Heart left ventricle (tissue), 16 donors: ENCODE measurements around the gene ALDOB. TPM values are rescaled to one million over a fixed set of nuclear protein-coding genes. Genes with fewer than 3 reads are reported as not detected.

Source experiments
- ATAC-seq, 4 donors: fragments of 200-7000 bp; cut with Tn5 transposase; one replicate each; pipeline ENCODE4 v1.9.1; 2020 to 2022; ENCODE audit warnings: moderate library complexity in 4 of 4, mild to moderate bottlenecking in 3 of 4, moderate number of reproducible peaks in 1 of 4
- DNase-seq, 5 donors: peaks; one replicate each; pipeline ENCODE4 v3.0.0-alpha.2; 2020
- H3K27ac ChIP-seq, 12 donors: fragments of 200-600 bp; sonication (generic) in 4 of 12; one replicate each; pipeline versions ENCODE4 v1.5.0 to v1.8.0; 2016 to 2022; ENCODE audit warnings: mild to moderate bottlenecking in 2 of 12
- H3K27me3 ChIP-seq, 9 donors: fragments of 200-600 bp; sonication (generic) in 2 of 9; one replicate each; pipeline versions ENCODE4 v1.5.1 to v1.8.0; 2016 to 2022; ENCODE audit warnings: mild to moderate bottlenecking in 3 of 9
- H3K36me3 ChIP-seq, 9 donors: fragments of 200-600 bp; sonication (generic) in 2 of 9; one replicate each; pipeline versions ENCODE4 v1.5.0 to v1.8.0; 2018 to 2022; ENCODE audit warnings: mild to moderate bottlenecking in 2 of 9
- H3K4me1 ChIP-seq, 12 donors: fragments of 200-600 bp; sonication (generic) in 4 of 12; one replicate each; pipeline versions ENCODE4 v1.5.0 to v1.8.0; 2016 to 2022; ENCODE audit warnings: mild to moderate bottlenecking in 3 of 12
- H3K4me3 ChIP-seq, 12 donors: fragments of 200-600 bp; sonication (generic) in 4 of 12; one replicate each; pipeline versions ENCODE4 v1.5.0 to v1.8.0; 2017 to 2022; ENCODE audit warnings: mild to moderate bottlenecking in 9 of 12, moderate library complexity in 4 of 12
- H3K9me3 ChIP-seq, 12 donors: fragments of 200-600 bp; sonication (generic) in 4 of 12; one replicate each; pipeline versions ENCODE4 v1.5.0 to v1.8.0; 2016 to 2022; ENCODE audit warnings: mild to moderate bottlenecking in 1 of 12
- CTCF ChIP-seq, 12 donors: fragments of 200-600 bp; sonication (generic) in 4 of 12; IDR thresholded peaks; one replicate each; pipeline versions ENCODE4 v1.5.0 to v1.8.0; 2018 to 2022; ENCODE audit warnings: antibody characterized with exemption in 12 of 12, mild to moderate bottlenecking in 5 of 12
- POLR2A ChIP-seq, 2 donors: fragments of 450-650 bp; IDR thresholded peaks; one replicate each; pipeline ENCODE4 v1.6.1; 2017; ENCODE audit warnings: antibody characterized with exemption in 2 of 2, mild to moderate bottlenecking in 2 of 2, moderate library complexity in 2 of 2
- WGBS, 4 donors: extraction: QIAGEN DNeasy Blood & Tissue Kit in 2 of 4; methylation state at CpG; one replicate each; pipeline versions ENCODE4 v1.1.5 to v1.1.7; 2013 to 2018; 5-methylcytosine and 5-hydroxymethylcytosine counted together
- intact Hi-C, 10 donors: fragments of 100-400 bp; cut with DNase I; formaldehyde crosslinking; loops; one replicate each; pipeline versions ENCODE4 v1.11.1 to v1.14.2; 2022
- polyA plus RNA-seq, 2 donors: library from polyadenylated mRNA; stranded (reverse); fragments of 200-250 nt; gene quantifications; one replicate each; pipeline ENCODE4 v1.2.3, GENCODE V29; 2013
- total RNA-seq, 9 donors: library from RNA; depleted of rRNA in 2 of 9; stranded (reverse); fragments of >200 nt in 2 of 9; fragmentation: NEBNext Ultra II Directional in 3 of 9; extraction: Animal tissue kit (Norgen Biotek cat#: 25700) in 3 of 9; gene quantifications; one replicate each; pipeline versions ENCODE4 v1.1.0 to v1.2.4, GENCODE V29; 2016 to 2023
- donor health status: ischemic (EF 13 %, LVEDD 7.1; RV severe dilation, severe dysfunction).
- donor health status: healthy with polysubstance abuse.
- donor health status: DM: no; HTN: yes; CAD: no.
- donor health status: DM: no; HTN: no; CAD: no.
- donor health status: ischemic (EF 25% LVEDD 6.9; RV normal size, moderate dysfunction).
- donor health status: ischemic (EF 25% LVEDD 5.7; RV mildly dilated, moderate dysfunction).
- donor health status: healthy.
- donor health status: DM: yes; HTN: yes; CAD: no.
- donor health status: ischemic (EF 35%, LVEDD 5.7; RV mildly dilated, moderate dysfunction).
- donor health status: nonischemic (EF 11% LVEDD 7.7; RV severe dilation, severe dysfunction).
- donor health status: DM: yes; HTN: yes; CAD: no.
- donor health status: PGD.
- donor health status: ischemic (EF 29% LVEDD 5.4; RV normal size, mild dysfunction).
- donor health status: nonischemic (EF 23%, LVEDD 6.1; RV moderate dilation, normal function).

ALDOB gene
- total and polyA plus RNA-seq, 11 donors: 0.15 to 1.8 (median 0.46) TPM; not detected in 3

- intact Hi-C loops: no loop called here
- Histone ChIP-seq H3K27me3 (no peaks in the 10 kb centered on the region), H3K9me3 (no peaks in the 10 kb centered on the region), H3K27ac (peak overlapping the region in 1 of 12 donors; percentile 15), H3K36me3 (peaks cover 0 to 43% (median 10%) of the 10 kb centered on the region in 9 donors), H3K4me1 (peaks cover 0 to 51% (median 23%) of the 10 kb centered on the region in 12 donors), H3K4me3 (no peak overlapping the region)
- no peak for ATAC-seq
- 53 to 85% (median 71%) methylated on average over 4 of the region's 4 CpGs for WGBS, 4 donors
- no peak for DNase-seq
- TF ChIP-seq CTCF (IDR thresholded peaks at IDR 0.05): no peak
- no peak for TF ChIP-seq POLR2A (IDR thresholded peaks at IDR 0.05)
Measured at GRCh38 chr9:101477214-101477613, 41.6 kb upstream of the ALDOB start.

GRCh38 chr9:101476576-101477208 lies 41.1 kb upstream of the ALDOB start:
- DNase-seq (peak in 1 of 5 donors; percentile 27), ATAC-seq (peak in 2 of 4 donors; percentile 37 to 40)
- 63 to 81% (median 76%) methylated on average over 9 to 13 of the region's 13 CpGs for WGBS, 4 donors
- peaks cover 0 to 46% (median 23%) of the 10 kb centered on the region in 12 donors for H3K4me1 ChIP-seq
- H3K27me3 ChIP-seq: no peaks in the 10 kb centered on the region
- intact Hi-C loops: no loop called here
- H3K36me3 ChIP-seq: peaks cover 0 to 46% (median 10%) of the 10 kb centered on the region in 9 donors
- no peak overlapping the region for H3K27ac ChIP-seq
- no peak overlapping the region for H3K4me3 ChIP-seq
- H3K9me3 ChIP-seq: no peaks in the 10 kb centered on the region
- TF ChIP-seq POLR2A (IDR thresholded peaks at IDR 0.05) (no peak), CTCF (IDR thresholded peaks at IDR 0.05) (no peak)

GRCh38 chr9:101472891-101473290 lies 37.3 kb upstream of the ALDOB start:
- Histone ChIP-seq H3K4me3 (no peak overlapping the region), H3K36me3 (peaks cover 0 to 49% (median 10%) of the 10 kb centered on the region in 9 donors), H3K9me3 (no peaks in the 10 kb centered on the region), H3K27ac (no peak overlapping the region), H3K27me3 (no peaks in the 10 kb centered on the region), H3K4me1 (peaks cover 0 to 17% (median 2%) of the 10 kb centered on the region in 12 donors)
- WGBS, 4 donors: 54 to 85% (median 80%) methylated on average over 1 of the region's 1 CpG
- intact Hi-C loops: no loop called here
- ATAC-seq (no peak), DNase-seq (no peak)
- no peak for TF ChIP-seq CTCF (IDR thresholded peaks at IDR 0.05)
- no peak for TF ChIP-seq POLR2A (IDR thresholded peaks at IDR 0.05)

- ATAC-seq (no peak), DNase-seq (no peak)
- intact Hi-C loops: no loop called here
- Histone ChIP-seq H3K9me3 (no peaks in the 10 kb centered on the region), H3K36me3 (peaks cover 0 to 42% (median 10%) of the 10 kb centered on the region in 9 donors), H3K27ac (no peak overlapping the region), H3K4me1 (peaks cover 0 to 3% (median 0%) of the 10 kb centered on the region in 12 donors), H3K27me3 (no peaks in the 10 kb centered on the region), H3K4me3 (no peak overlapping the region)
- TF ChIP-seq POLR2A (IDR thresholded peaks at IDR 0.05) (no peak), CTCF (IDR thresholded peaks at IDR 0.05) (no peak)
- WGBS, 4 donors: 77 to 95% (median 89%) methylated on average over 3 of the region's 3 CpGs
Measured at GRCh38 chr9:101470929-101471328, 35.4 kb upstream of the ALDOB start.
